ENCODE data around the gene TARBP1.

DNA sequence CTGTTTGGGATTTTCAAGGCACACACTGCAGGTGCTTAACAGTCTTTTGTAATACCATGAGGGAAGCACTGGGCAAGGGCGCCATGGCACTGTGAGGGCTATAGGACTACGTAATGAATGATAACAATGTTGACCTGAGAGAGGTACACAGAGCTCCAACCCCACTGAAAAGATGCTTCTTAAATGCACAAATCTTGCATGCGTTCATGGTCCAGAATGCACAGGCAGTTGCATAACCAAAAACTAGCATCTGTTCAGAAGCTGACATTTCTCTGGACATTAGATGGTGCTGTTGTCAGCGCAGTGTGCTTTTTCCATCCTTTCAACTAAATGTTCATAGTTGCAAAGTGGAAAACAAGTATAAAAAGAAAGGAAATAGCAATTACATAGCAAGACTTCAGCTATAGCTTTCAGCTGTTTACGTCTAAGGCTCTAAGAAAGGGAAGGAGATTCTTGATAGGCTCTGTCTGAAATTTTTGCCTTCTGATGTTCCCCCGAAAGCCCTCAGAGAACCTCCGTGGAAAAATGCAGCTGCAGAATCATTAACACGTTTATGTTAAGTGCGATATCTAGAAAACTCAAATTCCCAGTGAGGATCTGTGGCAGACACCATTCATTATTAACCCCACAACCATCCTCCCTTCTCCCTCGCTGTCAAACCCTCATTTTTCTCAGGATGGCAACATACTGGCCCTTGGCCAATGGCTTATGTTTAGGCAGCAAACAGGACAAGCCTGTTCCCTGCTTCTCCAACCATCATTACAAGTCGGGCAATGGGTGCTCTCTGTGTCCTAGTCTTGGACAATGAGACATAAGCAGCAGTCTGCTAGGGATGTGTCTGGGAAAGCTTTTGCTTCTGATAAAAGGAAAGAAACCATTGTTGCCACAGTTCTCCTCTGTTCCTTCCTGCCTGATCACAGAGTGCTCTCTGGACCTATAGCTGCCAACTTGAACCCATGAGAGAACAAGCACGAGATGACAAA, 8.2 kb upstream of the TARBP1 start:
- TF ChIP-seq, protein P1, sequence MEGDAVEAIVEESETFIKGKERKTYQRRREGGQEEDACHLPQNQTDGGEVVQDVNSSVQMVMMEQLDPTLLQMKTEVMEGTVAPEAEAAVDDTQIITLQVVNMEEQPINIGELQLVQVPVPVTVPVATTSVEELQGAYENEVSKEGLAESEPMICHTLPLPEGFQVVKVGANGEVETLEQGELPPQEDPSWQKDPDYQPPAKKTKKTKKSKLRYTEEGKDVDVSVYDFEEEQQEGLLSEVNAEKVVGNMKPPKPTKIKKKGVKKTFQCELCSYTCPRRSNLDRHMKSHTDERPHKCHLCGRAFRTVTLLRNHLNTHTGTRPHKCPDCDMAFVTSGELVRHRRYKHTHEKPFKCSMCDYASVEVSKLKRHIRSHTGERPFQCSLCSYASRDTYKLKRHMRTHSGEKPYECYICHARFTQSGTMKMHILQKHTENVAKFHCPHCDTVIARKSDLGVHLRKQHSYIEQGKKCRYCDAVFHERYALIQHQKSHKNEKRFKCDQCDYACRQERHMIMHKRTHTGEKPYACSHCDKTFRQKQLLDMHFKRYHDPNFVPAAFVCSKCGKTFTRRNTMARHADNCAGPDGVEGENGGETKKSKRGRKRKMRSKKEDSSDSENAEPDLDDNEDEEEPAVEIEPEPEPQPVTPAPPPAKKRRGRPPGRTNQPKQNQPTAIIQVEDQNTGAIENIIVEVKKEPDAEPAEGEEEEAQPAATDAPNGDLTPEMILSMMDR (IDR thresholded peaks at IDR 0.05; ENCODE audit: insufficient read depth, low read depth, low read length) = peak; percentile 70
- TF ChIP-seq EZH2 (IDR thresholded peaks at IDR 0.05; ENCODE audit: insufficient read depth, low read length) = no peak
